Activated CD4-positive, alpha-beta T cell treated with anti-CD3 and anti-CD28 coated beads, Interleukin-2, amount 10 ng/mL, durations not matched to agents 24 days and 14 days (primary cell): ENCODE data around the gene UBE2Q1. TPM values are rescaled to one million over a fixed set of nuclear protein-coding genes. Genes with fewer than 3 reads are reported as not detected.

Experiments used
- DNase-seq: peaks from one replicate; pipeline ENCODE4 v3.0.0; 2022
- H3K27ac Mint-ChIP-seq: one replicate; pipeline ENCODE4 v1.8.0; 2022; ENCODE audit warnings: mild to moderate bottlenecking, mixed read lengths
- H3K27me3 Mint-ChIP-seq: one replicate; pipeline ENCODE4 v1.8.0; 2022; ENCODE audit warnings: mixed read lengths
- H3K36me3 Mint-ChIP-seq: one replicate; pipeline ENCODE4 v1.8.0; 2022; ENCODE audit warnings: low read depth, mild to moderate bottlenecking, mixed read lengths
- H3K4me1 Mint-ChIP-seq: one replicate; pipeline ENCODE4 v1.8.0; 2021; ENCODE audit warnings: mixed read lengths
- H3K4me3 Mint-ChIP-seq: one replicate; pipeline ENCODE4 v1.8.0; 2022; ENCODE audit warnings: mild to moderate bottlenecking, moderate library complexity, mixed read lengths
- H3K9me3 Mint-ChIP-seq: one replicate; pipeline ENCODE4 v1.8.0; 2021; ENCODE audit warnings: mixed read lengths
- intact Hi-C: fragments of 100-400 bp; cut with micrococcal nuclease; formaldehyde crosslinking; loops from one replicate; pipeline ENCODE4 v1.15.1; 2023
- total RNA-seq: library from RNA; stranded (reverse); gene quantifications from 2 replicates; pipeline ENCODE4 v1.2.3, GENCODE V29; 2022

The UBE2Q1 gene
- total RNA-seq, 1 donor from 2014 or later, result 104 TPM

DNA sequence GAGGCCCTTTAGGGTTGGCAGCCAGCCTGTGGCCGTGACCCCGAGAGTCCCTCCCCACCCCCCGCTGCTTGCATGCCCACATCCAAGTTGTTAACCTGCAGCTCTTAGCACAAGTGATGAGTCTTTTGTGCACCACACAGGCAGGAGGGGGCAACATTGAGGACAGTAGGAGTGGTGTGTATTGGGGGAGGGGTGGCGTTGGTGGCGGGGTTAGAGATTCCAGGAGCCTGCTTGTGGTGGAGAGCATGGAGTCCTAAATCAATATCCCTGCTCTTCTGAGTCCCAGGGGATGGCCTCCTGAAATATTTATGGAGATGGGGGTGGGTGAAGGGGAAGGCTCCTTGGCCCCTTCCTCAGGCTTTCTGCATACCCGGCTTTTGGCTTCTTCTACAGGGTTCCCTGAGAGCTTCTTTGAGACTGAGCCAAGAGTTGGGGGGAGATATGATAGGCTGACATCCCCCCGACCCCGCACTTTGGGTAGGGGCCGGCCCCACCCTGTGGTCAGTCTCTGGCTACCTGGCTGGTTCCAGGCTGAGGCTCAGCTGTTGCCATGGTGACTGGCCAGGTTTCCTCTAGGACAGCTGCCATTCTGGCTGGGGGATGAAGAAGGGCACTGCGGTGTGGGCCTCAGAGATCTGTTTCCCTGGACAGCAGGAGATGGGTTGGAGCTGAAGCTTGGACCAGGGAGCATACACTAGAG, 14.2 kb upstream of the UBE2Q1 start:
- intact Hi-C loops, result no loop called here
- Mint-ChIP-seq H3K4me1 (peaks cover 3% of the 10 kb centered on the region), H3K27ac (no peak overlapping the region), H3K4me3 (no peak overlapping the region), H3K36me3 (peaks cover 3% of the 10 kb centered on the region), H3K27me3 (peaks cover 13% of the 10 kb centered on the region), H3K9me3 (no peaks in the 10 kb centered on the region)
- no peak for DNase-seq

DNA sequence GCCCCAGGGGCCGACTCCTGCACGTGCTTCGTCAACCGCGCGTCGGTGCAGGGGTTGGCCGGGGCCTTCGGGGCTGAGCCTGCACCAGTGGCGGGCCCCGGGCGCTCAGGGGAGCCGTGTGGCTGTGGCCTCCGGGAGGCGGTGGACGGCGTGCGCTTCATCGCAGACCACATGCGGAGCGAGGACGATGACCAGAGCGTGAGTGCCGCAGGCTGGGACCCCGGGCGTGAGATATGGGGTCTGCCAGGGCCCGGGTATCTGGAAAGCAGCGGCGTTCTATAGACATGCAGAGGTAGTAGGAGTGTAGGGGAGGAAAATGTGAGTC, 13.5 kb upstream of the UBE2Q1 start:
- intact Hi-C loops, result no loop called here
- peaks cover 3% of the 10 kb centered on the region for H3K36me3 Mint-ChIP-seq
- no peak overlapping the region for H3K4me3 Mint-ChIP-seq
- H3K27me3 Mint-ChIP-seq, result peaks cover 19% of the 10 kb centered on the region
- no peak for DNase-seq
- H3K27ac Mint-ChIP-seq, result no peak overlapping the region
- no peaks in the 10 kb centered on the region for H3K9me3 Mint-ChIP-seq
- peaks cover 6% of the 10 kb centered on the region for H3K4me1 Mint-ChIP-seq

DNA sequence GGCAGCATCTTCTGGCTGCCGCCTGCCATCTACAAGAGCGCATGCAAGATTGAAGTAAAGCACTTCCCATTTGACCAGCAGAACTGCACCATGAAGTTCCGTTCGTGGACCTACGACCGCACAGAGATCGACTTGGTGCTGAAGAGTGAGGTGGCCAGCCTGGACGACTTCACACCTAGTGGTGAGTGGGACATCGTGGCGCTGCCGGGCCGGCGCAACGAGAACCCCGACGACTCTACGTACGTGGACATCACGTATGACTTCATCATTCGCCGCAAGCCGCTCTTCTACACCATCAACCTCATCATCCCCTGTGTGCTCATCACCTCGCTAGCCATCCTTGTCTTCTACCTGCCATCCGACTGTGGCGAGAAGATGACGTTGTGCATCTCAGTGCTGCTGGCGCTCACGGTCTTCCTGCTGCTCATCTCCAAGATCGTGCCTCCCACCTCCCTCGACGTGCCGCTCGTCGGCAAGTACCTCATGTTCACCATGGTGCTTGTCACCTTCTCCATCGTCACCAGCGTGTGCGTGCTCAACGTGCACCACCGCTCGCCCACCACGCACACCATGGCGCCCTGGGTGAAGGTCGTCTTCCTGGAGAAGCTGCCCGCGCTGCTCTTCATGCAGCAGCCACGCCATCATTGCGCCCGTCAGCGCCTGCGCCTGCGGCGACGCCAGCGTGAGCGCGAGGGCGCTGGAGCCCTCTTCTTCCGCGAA, 12.9 kb upstream of the UBE2Q1 start:
- peaks cover 6% of the 10 kb centered on the region for H3K4me1 Mint-ChIP-seq
- H3K4me3 Mint-ChIP-seq, result no peak overlapping the region
- peaks cover 3% of the 10 kb centered on the region for H3K36me3 Mint-ChIP-seq
- H3K9me3 Mint-ChIP-seq, result no peaks in the 10 kb centered on the region
- no peak for DNase-seq
- peaks cover 24% of the 10 kb centered on the region for H3K27me3 Mint-ChIP-seq
- intact Hi-C loops, result no loop called here
- H3K27ac Mint-ChIP-seq, result no peak overlapping the region

DNA sequence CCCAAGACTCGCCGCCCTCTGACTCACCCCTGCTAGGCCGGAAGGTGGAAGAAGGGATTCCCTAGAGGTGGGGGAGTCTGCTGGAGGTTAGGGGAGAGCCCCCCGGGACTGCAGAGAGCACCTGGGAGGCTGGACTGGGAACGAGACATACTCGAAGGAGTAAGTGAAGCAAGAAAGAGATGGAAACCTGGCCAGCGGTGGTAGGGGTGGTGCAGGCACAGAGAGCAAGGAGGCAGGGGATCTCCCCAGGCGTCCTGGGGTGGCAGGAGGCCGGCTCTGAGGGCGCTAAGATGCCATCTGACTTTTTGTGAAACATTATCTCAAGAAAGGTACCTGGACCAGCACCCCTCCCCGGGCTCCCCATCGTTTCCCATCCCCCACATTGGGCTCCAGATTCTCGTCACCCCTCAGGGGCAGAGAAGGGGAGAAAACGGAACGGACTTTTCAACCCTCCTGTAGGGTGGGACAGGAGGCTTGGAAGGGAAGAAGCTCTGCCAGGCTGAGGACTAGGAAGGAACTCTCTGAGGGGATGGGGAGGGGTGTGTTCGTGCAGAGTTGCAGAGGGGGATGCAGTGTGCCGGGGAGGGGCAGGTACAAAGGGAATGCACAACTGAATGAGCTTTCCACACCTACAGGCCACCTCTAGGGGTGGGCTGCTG, 9.8 kb upstream of the UBE2Q1 start:
- H3K9me3 Mint-ChIP-seq, result no peaks in the 10 kb centered on the region
- no peaks in the 10 kb centered on the region for H3K36me3 Mint-ChIP-seq
- peaks cover 33% of the 10 kb centered on the region for H3K27me3 Mint-ChIP-seq
- intact Hi-C loops, result loop anchor here (1.0 kb wide), 1 partner anchor 9 kb away; no protein-coding TSS in a partner anchor
- no peak overlapping the region for H3K27ac Mint-ChIP-seq
- no peak for DNase-seq
- H3K4me1 Mint-ChIP-seq, result peaks cover 6% of the 10 kb centered on the region
- H3K4me3 Mint-ChIP-seq, result peak overlapping the region; percentile 57

DNA sequence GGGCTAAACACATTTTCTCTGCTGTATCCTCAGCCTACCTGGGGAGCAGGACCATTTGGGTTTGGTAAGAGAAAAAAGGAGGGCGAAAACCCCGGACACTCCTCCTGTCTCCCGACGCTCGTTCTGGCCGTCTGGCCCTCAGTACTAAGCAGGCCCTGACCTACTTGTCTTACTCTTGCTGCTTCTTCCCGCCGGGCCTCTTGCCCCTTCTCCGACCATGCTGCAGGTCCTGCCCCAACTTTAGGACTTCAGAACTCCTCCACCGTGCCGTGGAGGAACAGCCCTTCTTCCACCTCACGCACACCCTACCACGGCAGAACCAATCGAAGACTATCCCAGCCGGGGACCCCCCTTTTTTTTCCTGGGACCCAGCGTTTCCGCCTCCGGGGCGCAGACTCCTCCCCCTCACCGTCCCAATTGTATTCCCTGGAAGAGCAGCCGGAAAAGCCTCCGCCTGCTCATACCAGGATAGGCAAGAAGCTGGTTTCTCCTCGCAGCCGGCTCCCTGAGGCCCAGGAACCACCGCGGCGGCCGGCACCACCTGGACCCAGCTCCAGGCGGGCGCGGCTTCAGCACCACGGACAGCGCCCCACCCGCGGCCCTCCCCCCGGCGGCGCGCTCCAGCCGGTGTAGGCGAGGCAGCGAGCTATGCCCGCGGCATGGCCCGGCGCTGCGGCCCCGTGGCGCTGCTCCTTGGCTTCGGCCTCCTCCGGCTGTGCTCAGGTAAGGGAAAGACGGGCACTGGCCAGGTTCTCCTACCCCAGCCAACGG, 9.1 kb upstream of the UBE2Q1 start, which contains the start of gene CHRNB2:
Gene CHRNB2, plus strand, starts transcription at position 393 of the 771 bp plus-strand sequence. Its CDS starts 267 bp downstream, at position 660.
- Mint-ChIP-seq H3K9me3 (no peaks in the 10 kb centered on the region), H3K4me3 (peak within 1 kb of the TSS; percentile 57), H3K27ac (peak within 1 kb of the TSS; percentile 26), H3K27me3 (peaks cover 33% of the 10 kb centered on the region), H3K36me3 (no peaks in the 10 kb centered on the region), H3K4me1 (peaks cover 6% of the 10 kb centered on the region)
- intact Hi-C loops, result loop anchor here (1.0 kb wide), 1 partner anchor 8 kb away; no protein-coding TSS in a partner anchor
- DNase-seq, result peak; percentile 96

DNA sequence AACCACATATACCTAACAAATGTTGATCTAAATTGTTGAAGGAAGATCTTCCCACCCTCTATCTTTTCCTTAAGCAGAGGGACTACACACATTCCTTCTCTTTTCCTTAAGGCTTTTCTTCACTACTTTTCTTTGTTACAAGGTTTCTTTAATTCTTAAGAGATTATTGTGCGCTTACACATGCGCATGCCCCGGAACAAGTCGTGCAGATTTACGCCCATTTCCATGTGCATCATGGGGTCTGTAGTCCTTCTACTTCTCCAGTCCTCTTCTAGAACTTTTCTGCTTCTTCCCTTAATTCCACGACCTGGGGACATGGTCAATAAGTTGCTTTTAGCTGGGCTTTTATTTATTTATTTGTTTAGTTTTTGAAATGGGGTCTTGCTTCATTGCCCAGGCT, 7.4 kb upstream of the UBE2Q1 start:
- Mint-ChIP-seq H3K27ac (no peak overlapping the region), H3K4me3 (no peak overlapping the region), H3K9me3 (no peaks in the 10 kb centered on the region), H3K4me1 (peaks cover 6% of the 10 kb centered on the region), H3K36me3 (no peaks in the 10 kb centered on the region), H3K27me3 (peaks cover 31% of the 10 kb centered on the region)
- no peak for DNase-seq
- intact Hi-C loops, result no loop called here

DNA sequence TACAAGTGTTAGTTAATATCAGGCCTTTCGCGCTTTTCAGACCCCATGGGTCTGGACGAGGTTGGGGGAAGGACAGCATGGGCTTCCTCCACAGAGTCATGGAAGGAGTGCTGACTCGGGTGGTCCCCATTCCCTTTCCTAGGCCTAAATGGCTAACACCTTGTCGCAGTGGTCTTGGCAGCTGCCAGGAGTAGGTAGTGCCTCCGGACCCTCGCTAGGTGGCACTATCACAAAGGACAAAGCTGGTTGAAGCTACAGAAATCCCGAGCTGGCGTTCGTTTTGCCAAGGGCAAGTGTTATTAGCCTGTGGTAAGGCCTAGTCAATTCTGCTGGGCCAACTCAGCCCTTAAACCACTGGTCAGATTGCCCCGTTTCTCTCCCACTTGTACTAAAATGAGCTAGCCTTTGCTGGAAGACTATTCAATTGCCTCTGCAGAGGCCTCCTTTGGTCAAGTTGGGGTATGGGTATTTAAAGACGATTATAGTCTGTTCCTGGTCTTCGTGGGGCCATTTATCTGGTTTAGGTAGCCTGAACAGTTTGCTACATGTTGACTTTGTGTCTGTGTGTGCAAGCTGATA, 1.1 kb upstream of the UBE2Q1 start:
- DNase-seq, result peak; percentile 95
- Mint-ChIP-seq H3K4me1 (peaks cover 38% of the 10 kb centered on the region), H3K9me3 (no peaks in the 10 kb centered on the region), H3K27ac (peak overlapping the region; percentile 98), H3K27me3 (no peaks in the 10 kb centered on the region), H3K4me3 (peak overlapping the region; percentile 98), H3K36me3 (peaks cover 30% of the 10 kb centered on the region)
- intact Hi-C loops, result loop anchor here (1.0 to 5.0 kb wide), 12 partner anchors 9 to 526 kb away; partner anchors contain the start of genes ADAR, IL6R and UBAP2L

DNA sequence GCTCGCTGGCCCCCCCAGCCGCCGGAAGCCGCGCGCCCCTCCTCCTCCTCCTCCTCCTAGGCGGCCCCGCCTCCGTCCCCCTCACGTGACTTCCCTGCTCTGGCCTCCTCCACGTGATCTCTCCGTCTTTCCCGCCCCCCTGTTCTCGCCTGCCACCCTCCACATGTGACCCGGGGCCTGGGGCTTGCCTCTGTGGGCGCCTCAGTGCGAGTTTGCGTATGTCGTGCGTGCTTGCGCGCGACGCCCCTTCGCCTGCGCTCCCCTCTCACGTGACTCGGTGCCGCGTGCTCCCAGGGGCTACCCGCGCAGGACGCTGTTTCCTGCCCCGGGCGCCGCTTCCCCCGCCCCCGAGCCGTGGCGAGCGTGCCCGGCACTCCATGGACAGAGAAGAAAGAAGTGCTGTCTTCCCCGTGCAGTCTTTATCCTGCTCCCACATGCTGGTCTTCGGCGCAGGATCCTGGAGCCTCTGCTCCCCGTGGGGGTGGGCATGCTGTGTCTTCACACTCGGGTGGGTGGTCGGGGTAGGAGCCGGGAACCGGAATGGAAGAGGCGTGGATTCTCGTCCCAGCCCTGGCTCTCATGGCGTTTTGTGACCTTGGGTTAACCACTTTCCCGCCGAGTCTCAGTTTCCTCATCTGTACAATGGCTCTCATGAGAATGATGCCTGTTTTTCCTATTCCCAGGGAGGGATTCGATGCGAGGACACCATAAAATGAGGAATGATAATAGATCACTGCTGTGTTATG, 431 bp upstream of the UBE2Q1 start:
- H3K36me3 Mint-ChIP-seq, result peaks cover 34% of the 10 kb centered on the region
- H3K4me1 Mint-ChIP-seq, result peaks cover 38% of the 10 kb centered on the region
- peak overlapping the region; percentile 98 for H3K27ac Mint-ChIP-seq
- intact Hi-C loops, result loop anchor here (1.0 to 5.0 kb wide), 12 partner anchors 9 to 526 kb away; partner anchors contain the start of genes ADAR, IL6R and UBAP2L
- H3K9me3 Mint-ChIP-seq, result no peaks in the 10 kb centered on the region
- peak; percentile 100 for DNase-seq
- no peaks in the 10 kb centered on the region for H3K27me3 Mint-ChIP-seq
- peak overlapping the region; percentile 98 for H3K4me3 Mint-ChIP-seq

DNA sequence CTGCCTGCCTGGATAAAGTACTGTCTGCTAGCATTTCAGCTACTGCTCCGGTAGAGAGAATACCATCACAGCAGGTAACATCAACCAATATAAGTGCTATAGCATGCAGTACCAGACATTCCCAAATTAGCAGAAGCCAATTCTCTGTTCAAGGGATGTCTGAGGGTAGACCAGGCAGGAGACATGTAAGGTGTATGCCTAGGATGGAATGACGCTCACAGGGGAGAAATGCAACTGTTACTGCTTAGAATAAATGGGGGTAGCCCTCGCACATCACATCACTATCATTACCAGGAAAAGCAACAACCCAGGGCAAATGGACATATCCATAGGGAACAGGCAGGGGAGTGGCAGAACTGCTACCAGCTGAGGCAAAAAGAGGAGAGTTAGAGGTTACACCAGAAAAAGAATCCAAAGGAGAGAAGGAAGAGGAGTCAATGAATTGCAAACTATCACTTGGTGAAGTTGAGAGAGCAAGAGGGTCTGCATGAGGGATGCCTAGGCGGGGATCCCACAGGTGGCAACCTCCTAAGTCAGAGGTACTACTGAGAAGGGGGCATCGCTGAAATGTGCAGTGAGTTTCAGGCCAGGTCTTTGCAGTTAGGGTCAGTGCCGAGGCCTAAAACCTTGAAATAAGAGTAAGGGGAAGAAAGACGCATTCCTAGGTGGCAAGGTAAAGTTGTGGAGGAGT, 1.1 kb downstream of the UBE2Q1 start:
- H3K27me3 Mint-ChIP-seq, result no peaks in the 10 kb centered on the region
- DNase-seq, result no peak
- H3K4me3 Mint-ChIP-seq, result peak overlapping the region; percentile 89
- intact Hi-C loops, result loop anchor here (5.0 kb wide), 1 partner anchor 150 kb away; the partner anchor contains the start of gene IL6R
- H3K9me3 Mint-ChIP-seq, result no peaks in the 10 kb centered on the region
- peaks cover 49% of the 10 kb centered on the region for H3K36me3 Mint-ChIP-seq
- peaks cover 46% of the 10 kb centered on the region for H3K4me1 Mint-ChIP-seq
- H3K27ac Mint-ChIP-seq, result peak overlapping the region; percentile 92

DNA sequence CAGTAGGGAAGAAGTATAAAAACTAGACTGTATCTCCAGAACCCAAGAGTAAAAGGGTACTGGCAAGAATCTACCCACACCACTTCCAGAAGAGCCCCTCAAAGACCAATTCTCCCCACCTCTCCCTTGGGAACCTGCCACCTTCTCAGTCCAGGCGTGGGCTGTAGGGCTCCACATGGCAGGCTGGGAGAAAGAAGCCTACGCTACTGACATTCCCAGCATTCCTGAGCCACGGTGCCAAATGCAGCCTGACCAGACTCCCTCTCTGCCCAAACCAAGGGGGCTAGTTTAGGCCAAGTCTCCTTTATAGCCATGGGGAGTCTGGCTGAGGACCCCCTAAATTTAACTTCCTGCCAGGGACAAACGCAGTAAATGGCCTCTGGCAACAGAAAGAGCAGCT, 2.0 kb downstream of the UBE2Q1 start:
- no peak for DNase-seq
- H3K27me3 Mint-ChIP-seq, result no peaks in the 10 kb centered on the region
- intact Hi-C loops, result loop anchor here (5.0 kb wide), 1 partner anchor 149 kb away; the partner anchor contains the start of gene IL6R
- H3K4me1 Mint-ChIP-seq, result peaks cover 46% of the 10 kb centered on the region
- H3K27ac Mint-ChIP-seq, result no peak overlapping the region
- peak overlapping the region; percentile 89 for H3K4me3 Mint-ChIP-seq
- H3K36me3 Mint-ChIP-seq, result peaks cover 56% of the 10 kb centered on the region
- H3K9me3 Mint-ChIP-seq, result no peaks in the 10 kb centered on the region

DNA sequence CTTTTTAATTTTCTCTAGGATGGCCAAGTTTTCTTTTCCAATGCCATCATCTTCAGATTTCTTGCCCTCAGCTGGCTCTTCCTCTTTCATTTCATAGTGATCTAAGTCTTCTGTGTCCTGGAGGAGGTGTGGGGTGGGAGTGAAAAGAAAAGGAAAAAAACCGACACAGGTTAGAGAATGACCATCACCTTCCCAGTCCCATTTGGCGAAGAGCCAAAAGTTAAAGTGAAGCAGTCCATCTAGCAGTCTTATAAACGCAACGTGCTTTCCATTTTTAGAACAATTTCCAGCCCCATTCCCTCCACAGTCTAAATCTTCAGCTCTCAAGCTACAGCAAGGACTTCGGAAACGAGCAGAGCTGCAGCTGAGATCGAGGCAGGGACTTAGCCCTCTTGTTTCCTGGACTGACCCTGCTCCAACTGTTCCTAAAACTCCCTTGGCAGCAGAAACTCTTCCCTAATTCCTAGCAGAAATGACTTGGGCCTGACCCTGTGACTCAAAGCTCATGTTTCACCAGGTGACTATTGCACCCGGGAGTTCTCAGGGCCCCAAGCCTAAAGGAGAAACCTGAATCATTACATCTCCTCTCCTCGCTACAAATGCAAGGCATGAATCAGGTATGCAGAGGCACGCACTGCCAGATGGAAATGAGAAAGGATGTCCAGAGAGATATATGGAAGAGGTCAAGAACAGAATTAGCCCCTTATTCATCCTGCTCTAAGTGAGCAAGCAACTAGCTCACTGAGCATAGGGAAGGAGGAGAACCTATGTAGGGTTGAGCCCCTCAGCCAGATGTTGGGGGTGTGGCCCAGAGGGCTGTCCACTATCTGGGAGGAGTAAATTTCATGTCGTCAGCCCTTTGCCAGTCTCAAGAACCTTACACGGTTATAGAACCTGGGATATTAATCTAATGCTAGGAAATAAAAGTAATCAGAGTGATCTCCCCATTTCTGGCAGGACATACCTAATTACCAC, 5.1 kb downstream of the UBE2Q1 start:
- DNase-seq, result no peak
- peaks cover 43% of the 10 kb centered on the region for H3K4me1 Mint-ChIP-seq
- intact Hi-C loops, result no loop called here
- no peak overlapping the region for H3K4me3 Mint-ChIP-seq
- peaks cover 69% of the 10 kb centered on the region for H3K36me3 Mint-ChIP-seq
- no peaks in the 10 kb centered on the region for H3K9me3 Mint-ChIP-seq
- H3K27me3 Mint-ChIP-seq, result no peaks in the 10 kb centered on the region
- H3K27ac Mint-ChIP-seq, result peak overlapping the region; percentile 19
